ENCODE measurements around the gene DNAJC2.

- TF ChIP-seq CTCF (IDR thresholded peaks at IDR 0.05) (no peak), POLR2AphosphoS5 (IDR thresholded peaks at IDR 0.05) (no peak), POLR2A (IDR thresholded peaks at IDR 0.05) (no peak)
Observed at GRCh38 chr7:103293526-103293925, 51.0 kb downstream of the DNAJC2 start.

Data from suprapubic skin (tissue), 4 donors.